Fibroblast of skin of back (primary cell): Measurements from ENCODE around the gene P2RY1.
A peak's percentile ranks its signal among the peaks of the same experiment; 100 is the strongest.
"Not testable (repeated sequence)": the region's sequence is repeated elsewhere in the genome, so short reads cannot be mapped to it uniquely, and the experiment has no call there.

Source experiments
- DNase-seq: peaks from one replicate; pipeline ENCODE4 v3.0.0-alpha.2; 2013

P2RY1 gene

GRCh38 chr3:152839511-152839910, 4.6 kb downstream of the P2RY1 start:
- no peak for DNase-seq

DNA sequence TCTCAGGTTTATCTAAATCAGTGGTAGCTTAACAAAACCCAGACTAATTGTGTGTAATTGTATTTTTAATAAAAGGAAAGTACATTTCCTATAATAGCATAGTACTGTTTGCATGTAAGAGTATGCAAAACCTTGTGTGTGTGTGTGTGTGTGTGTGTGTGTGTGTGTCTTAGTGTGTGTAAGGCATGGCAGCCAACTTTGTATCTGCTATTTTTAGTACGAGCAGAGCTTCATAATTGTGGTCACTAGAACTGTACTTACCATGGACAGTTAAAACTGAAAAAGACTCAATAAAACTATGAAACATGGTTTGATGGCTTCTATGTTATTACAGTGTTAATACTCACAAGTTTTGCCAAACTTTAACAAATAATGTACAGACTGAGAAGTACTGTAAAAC, 6.2 kb downstream of the P2RY1 start:
- DNase-seq = no peak

- DNase-seq = no peak
Measured at GRCh38 chr3:152842413-152842812, 7.5 kb downstream of the P2RY1 start.

- DNase-seq = no peak
Measured at GRCh38 chr3:152843955-152844354, 9.0 kb downstream of the P2RY1 start.

GRCh38 chr3:152846572-152847202, 11.8 kb downstream of the P2RY1 start:
- not testable (repeated sequence) for DNase-seq

DNA sequence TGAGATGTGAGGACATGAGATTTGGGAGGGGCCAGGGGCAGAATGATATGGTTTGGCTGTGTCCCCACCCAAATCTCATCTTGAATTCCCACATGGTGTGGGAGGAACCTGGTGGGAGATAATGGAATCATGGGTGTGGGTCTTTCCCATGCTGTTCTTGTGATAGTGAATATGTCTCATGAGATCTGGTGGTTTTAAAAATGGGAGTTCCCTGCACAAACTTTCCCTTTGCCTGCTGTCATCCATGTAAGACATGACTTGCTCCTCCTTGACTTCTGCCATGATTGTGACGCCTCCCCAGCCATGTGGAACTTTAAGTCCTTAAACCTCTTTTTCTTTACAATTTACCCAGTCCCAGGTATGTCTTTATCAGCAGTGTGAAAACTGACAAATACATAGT, 12.7 kb downstream of the P2RY1 start:
- not testable (repeated sequence) for DNase-seq

- DNase-seq = no peak
Measured at GRCh38 chr3:152849996-152850578, 15.2 kb downstream of the P2RY1 start.

DNA sequence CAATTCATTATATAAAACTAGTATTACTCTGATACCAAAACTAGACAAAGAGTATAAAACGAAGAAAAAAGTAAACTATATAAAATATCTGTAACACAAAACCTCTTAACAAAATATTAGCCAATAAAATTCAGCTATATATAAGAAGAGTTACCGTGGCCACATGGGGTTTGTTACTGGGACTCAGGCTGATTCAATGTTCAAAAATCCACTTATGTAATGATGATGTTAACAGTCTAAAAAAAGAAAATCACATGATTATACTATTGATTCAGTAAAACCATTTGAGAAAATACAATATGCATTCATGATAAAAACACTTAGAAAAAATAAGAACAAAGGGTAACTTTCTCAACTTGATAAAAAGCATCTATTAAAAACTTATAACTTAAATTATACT, 18.3 kb downstream of the P2RY1 start:
- peak; percentile 56 for DNase-seq

DNA sequence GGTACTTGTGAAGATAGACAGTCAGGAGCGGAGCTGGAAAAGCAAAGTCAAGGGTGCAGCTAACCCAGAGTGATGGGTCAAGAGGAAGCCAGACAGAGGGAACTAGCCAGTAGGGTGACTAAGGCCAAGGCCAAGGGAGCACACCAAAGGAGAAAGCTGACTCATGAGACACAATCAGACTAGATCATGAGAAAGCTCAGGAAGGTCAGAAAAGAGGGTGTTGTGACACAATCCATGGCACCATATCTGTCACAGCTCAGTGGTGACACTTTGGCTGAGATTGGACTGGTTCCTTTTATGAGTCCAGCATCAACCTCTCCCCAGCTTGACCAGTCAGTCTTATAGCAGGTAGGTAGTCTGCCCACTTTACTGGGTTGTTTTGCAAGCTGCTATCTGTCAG, 22.2 kb downstream of the P2RY1 start:
- no peak for DNase-seq

GRCh38 chr3:152858170-152858800, 23.4 kb downstream of the P2RY1 start:
- no peak for DNase-seq

- no peak for DNase-seq
Measured at GRCh38 chr3:152860736-152861135, 25.8 kb downstream of the P2RY1 start.

GRCh38 chr3:152865668-152866245, 30.8 kb downstream of the P2RY1 start:
- DNase-seq = no peak

GRCh38 chr3:152870027-152870426, 35.1 kb downstream of the P2RY1 start:
- DNase-seq = no peak

DNA sequence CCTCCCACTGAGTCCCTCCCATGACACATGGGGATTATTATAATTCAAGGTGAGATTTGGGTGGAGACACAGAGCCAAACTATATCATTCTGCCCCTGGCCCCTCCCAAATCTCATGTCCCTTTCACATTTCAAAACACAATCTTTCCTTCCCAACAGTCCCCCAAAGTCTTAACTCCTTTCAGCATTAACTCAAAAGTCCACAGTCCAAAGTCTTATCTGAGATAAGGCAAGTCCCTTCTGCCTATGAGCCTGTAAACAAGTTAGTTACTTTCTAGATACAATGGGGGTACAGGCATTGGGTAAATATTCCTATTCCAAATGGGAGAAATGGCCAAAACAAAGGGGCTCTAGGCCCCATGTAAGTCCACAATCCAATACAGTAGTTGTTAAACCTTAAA, 38.4 kb downstream of the P2RY1 start:
- not testable (repeated sequence) for DNase-seq

DNA sequence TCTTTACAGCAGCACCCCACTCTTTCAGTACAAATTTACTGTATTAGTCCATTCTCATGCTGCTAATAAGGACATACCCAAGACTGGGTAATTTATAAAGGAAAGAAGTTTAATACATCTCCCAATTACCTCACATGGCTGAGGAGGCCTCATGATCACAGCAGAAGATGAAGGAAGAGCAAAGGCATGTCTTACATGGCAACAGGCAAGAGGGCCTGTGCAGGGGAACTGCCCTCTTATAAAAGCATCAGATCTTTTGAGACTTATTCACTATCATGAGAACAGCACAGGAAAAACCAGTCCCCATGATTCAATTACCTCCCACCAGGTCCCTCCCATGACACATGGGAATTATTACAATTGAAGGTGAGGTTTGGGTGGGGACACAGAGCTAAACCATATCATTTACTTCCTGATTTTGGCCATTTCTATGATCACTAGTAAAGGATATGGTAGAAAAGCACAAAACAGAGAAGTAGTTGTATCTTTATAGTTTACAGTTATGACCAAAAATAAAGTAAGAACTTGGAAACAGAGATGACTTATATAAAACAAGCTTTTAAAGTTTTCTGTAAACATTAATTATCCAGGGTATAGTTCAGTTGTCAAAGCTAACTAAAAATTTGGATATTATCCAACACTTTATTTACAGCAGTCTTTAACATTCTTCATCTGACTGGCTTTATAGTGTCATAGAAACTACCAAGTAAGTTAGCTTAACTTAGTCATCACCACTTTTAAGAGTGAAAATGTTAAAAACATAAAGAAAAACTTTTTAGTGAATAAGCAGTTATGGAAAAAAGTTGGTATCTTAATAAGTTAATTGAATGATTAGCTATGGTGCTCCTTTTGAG, 40.2 kb downstream of the P2RY1 start:
- no peak for DNase-seq

- DNase-seq = no peak
Measured at GRCh38 chr3:152879130-152879789, 44.3 kb downstream of the P2RY1 start.

DNA sequence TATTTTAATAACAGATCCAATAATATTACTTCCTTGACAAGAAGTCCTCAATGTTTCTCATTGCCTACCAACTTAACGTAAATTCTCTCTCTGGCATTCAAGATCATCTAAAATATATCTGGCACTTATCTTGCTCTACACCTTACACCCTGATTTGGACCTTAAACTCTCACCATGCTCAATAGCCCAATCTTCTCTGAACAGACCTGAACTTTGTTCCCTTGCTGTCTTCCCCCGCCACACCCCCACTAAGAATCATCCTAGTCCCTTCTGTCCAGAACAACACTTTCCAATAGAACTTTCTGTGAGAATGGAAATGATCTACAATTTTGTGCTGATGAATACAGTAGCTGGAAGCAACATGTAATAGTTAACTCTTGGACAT, 44.9 kb downstream of the P2RY1 start:
- no peak for DNase-seq

DNA sequence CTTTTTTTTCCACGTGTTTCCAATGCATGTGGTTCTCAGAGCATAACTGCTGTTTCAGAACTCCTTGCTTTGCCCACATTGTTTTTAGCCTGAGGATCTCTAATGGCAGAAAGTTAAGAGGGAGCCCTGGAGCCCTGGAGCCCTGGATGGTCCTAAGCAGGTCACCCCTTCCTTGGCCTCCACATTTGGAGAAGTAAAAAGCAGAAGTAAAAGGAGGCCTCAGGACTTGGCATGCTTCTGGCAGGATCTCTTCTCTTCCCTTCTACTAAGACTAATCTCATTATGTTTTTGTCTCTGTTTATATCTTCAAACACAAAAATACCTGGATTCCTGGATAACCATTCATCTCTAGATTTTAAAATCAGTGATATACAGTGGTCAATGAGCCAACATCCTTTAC, 50.1 kb downstream of the P2RY1 start:
- DNase-seq = no peak
